Adrenal gland (tissue), 5 donors: ENCODE data around the gene CASP2.

Source experiments
- CTCF ChIP-seq, 6 experiments: fragments of 450-650 bp in 4 of 6; fragments of 200-600 bp in 2 of 6; sonication (generic) in 1 of 6; IDR thresholded peaks; 1 replicate in 5 of 6; 2 replicates in 1 of 6; pipeline versions ENCODE4 v1.5.1 to v1.8.0; 2016 to 2021; ENCODE audit warnings: antibody characterized with exemption in 6 of 6, mild to moderate bottlenecking in 2 of 6, moderate library complexity in 1 of 6
- POLR2A ChIP-seq, 2 donors: fragments of 450-650 bp; IDR thresholded peaks; one replicate each; pipeline ENCODE4 v1.6.1; 2017; ENCODE audit warnings: antibody characterized with exemption in 2 of 2, mild to moderate bottlenecking in 2 of 2, moderate library complexity in 1 of 2
- donor health status: DM: no; HTN: no; CAD: no.

GRCh38 chr7:143252006-143252405 is 36.1 kb upstream of the CASP2 start:
- no peak for TF ChIP-seq CTCF (IDR thresholded peaks at IDR 0.05)
- TF ChIP-seq POLR2A (IDR thresholded peaks at IDR 0.05) = no peak
